GM23248 (cell line): ENCODE measurements around the gene ARHGEF3.

Source experiments
- EZH2 ChIP-seq: fragments of 200-600 bp; sonication (generic); IDR thresholded peaks from 2 replicates; pipeline ENCODE4 v1.6.1; 2018; ENCODE audit warnings: antibody characterized with exemption, mild to moderate bottlenecking; ENCODE audit not compliant: insufficient read depth, poor library complexity, severe bottlenecking
- EZH2phosphoT487 ChIP-seq: fragments of 200-600 bp; sonication (generic); IDR thresholded peaks from 2 replicates; pipeline ENCODE4 v1.6.1; 2018; ENCODE audit warnings: antibody characterized with exemption, moderate library complexity, mild to moderate bottlenecking, low read depth; ENCODE audit not compliant: insufficient read depth

GRCh38 chr3:56775838-56776555 is 25.8 kb downstream of the ARHGEF3 start:
- no peak for TF ChIP-seq EZH2phosphoT487
- no peak for TF ChIP-seq EZH2
